ENCODE measurements around the gene SLC7A4. TPM values are rescaled to one million over a fixed set of nuclear protein-coding genes. Genes with fewer than 3 reads are reported as not detected.
"Not testable (repeated sequence)": the region's sequence is repeated elsewhere in the genome, so short reads cannot be mapped to it uniquely, and the experiment has no call there.

SLC7A4 gene
- total RNA-seq, 2 experiments from 2014 or later: not detected

GRCh38 chr22:21042978-21043859 lies 10.9 kb upstream of the SLC7A4 start:
- BruUV-seq (replicated peaks): no TSS peak
- intact Hi-C loops (cut with micrococcal nuclease; ENCODE audit: unreplicated experiment): no loop called here
- no peak overlapping the region for H2AFZ ChIP-seq (ENCODE audit: low read length)
- POLR2A ChIA-PET: no interaction called here
- no peaks in the 10 kb centered on the region for H3K36me3 ChIP-seq (ENCODE audit: insufficient read depth, low read length)
- H4K20me1 ChIP-seq (ENCODE audit: insufficient read depth, low read length): no peaks in the 10 kb centered on the region
- H3K4me3 ChIP-seq (ENCODE audit: low read depth, low read length, poor library complexity, severe bottlenecking): no peak overlapping the region
- H3K4me2 ChIP-seq (ENCODE audit: low read length): no peak overlapping the region
- DNase-seq (ENCODE audit: low spot score): no peak
- no peaks in the 10 kb centered on the region for H3K9me2 ChIP-seq (ENCODE audit: insufficient read depth, low read length)
- no peak for TF ChIP-seq EZH2phosphoT487 (IDR thresholded peaks at IDR 0.05; ENCODE audit: borderline replicate concordance, low read depth, low read length)
- no peaks in the 10 kb centered on the region for H3K9me3 ChIP-seq (ENCODE audit: low read length)
- no peak overlapping the region for H3K27ac ChIP-seq (ENCODE audit: low read depth, low read length, poor library complexity, severe bottlenecking)
- no peaks in the 10 kb centered on the region for H3K79me2 ChIP-seq (ENCODE audit: insufficient read depth, low read depth, low read length)
- CTCF ChIA-PET (ENCODE audit: unreplicated experiment): no interaction called here
- H3K4me1 ChIP-seq (ENCODE audit: insufficient read depth, low read length, poor library complexity, severe bottlenecking): peaks cover 5% of the 10 kb centered on the region

- Histone ChIP-seq H3K4me1 (ENCODE audit: insufficient read depth, low read length, poor library complexity, severe bottlenecking) (peaks cover 5% of the 10 kb centered on the region), H3K79me2 (ENCODE audit: insufficient read depth, low read depth, low read length) (no peaks in the 10 kb centered on the region), H3K4me3 (ENCODE audit: low read depth, low read length, poor library complexity, severe bottlenecking) (no peak overlapping the region), H3K9me3 (ENCODE audit: low read length) (no peaks in the 10 kb centered on the region), H4K20me1 (ENCODE audit: insufficient read depth, low read length) (no peaks in the 10 kb centered on the region), H3K27ac (ENCODE audit: low read depth, low read length, poor library complexity, severe bottlenecking) (no peak overlapping the region), H3K4me2 (ENCODE audit: low read length) (no peak overlapping the region), H3K9me2 (ENCODE audit: insufficient read depth, low read length) (no peaks in the 10 kb centered on the region), H3K36me3 (ENCODE audit: insufficient read depth, low read length) (no peaks in the 10 kb centered on the region), H2AFZ (ENCODE audit: low read length) (no peak overlapping the region)
- DNase-seq (ENCODE audit: low spot score): no peak
- ChIA-PET POLR2A (no interaction called here), CTCF (ENCODE audit: unreplicated experiment) (no interaction called here)
- BruUV-seq (replicated peaks): no TSS peak
- intact Hi-C loops (cut with micrococcal nuclease; ENCODE audit: unreplicated experiment): no loop called here
- TF ChIP-seq CTCF (conservative IDR thresholded peaks at IDR 0.05; ENCODE audit: low read length) (no peak), EZH2phosphoT487 (IDR thresholded peaks at IDR 0.05; ENCODE audit: borderline replicate concordance, low read depth, low read length) (no peak)
These were observed 9.6 kb upstream of the SLC7A4 start for GRCh38 chr22:21041937-21042336.

GRCh38 chr22:21039158-21039557 lies 6.8 kb upstream of the SLC7A4 start:
- BruUV-seq (replicated peaks); POLR2A ChIA-PET; H3K4me1 ChIP-seq (ENCODE audit: insufficient read depth, low read length, poor library complexity, severe bottlenecking); intact Hi-C loops (cut with micrococcal nuclease; ENCODE audit: unreplicated experiment); H3K79me2 ChIP-seq (ENCODE audit: insufficient read depth, low read depth, low read length); H3K36me3 ChIP-seq (ENCODE audit: insufficient read depth, low read length); H4K20me1 ChIP-seq (ENCODE audit: insufficient read depth, low read length); H3K4me3 ChIP-seq (ENCODE audit: low read depth, low read length, poor library complexity, severe bottlenecking); DNase-seq (ENCODE audit: low spot score); H3K4me2 ChIP-seq (ENCODE audit: low read length); H3K9me3 ChIP-seq (ENCODE audit: low read length); CTCF ChIA-PET (ENCODE audit: unreplicated experiment); H2AFZ ChIP-seq (ENCODE audit: low read length); H3K27ac ChIP-seq (ENCODE audit: low read depth, low read length, poor library complexity, severe bottlenecking); H3K9me2 ChIP-seq (ENCODE audit: insufficient read depth, low read length): not testable (repeated sequence)

Measured in OCI-LY7 (cell line).